Common myeloid progenitor, CD34-positive (primary cell): Measurements from ENCODE around the gene CCL21. TPM values are rescaled to one million over a fixed set of nuclear protein-coding genes. Genes with fewer than 3 reads are reported as not detected.
"Not testable (repeated sequence)": the region's sequence is repeated elsewhere in the genome, so short reads cannot be mapped to it uniquely, and the experiment has no call there.

ENCODE experiments used
- CTCF ChIA-PET: fragments of 350-600 bp; sonication (Branson Sonifier 250); formaldehyde crosslinking; loops from one replicate; lab custom pipeline; 2021; ENCODE audit warnings: antibody characterized with exemption; lab: Charles Lee
- POLR2A ChIA-PET: fragments of 350-600 bp; sonication (Branson Sonifier 250); formaldehyde crosslinking; loops from one replicate; lab custom pipeline; 2021; ENCODE audit warnings: antibody characterized with exemption; lab: Charles Lee
- DNase-seq, 3 donors: peaks; one replicate each; pipeline versions ENCODE4 v3.0.0 to v3.0.0-alpha.2; 2013
- H3K27ac ChIP-seq, 2 experiments: 1 replicate in 1 of 2; 2 replicates in 1 of 2; pipeline ENCODE4 v1.7.0; 2013; ENCODE audit warnings: inconsistent platforms in 2 of 2, low read length in 2 of 2, mild to moderate bottlenecking in 2 of 2, low read depth in 1 of 2, moderate library complexity in 1 of 2; ENCODE audit not compliant: severe bottlenecking in 2 of 2, insufficient read depth in 1 of 2, poor library complexity in 1 of 2
- H3K27me3 ChIP-seq, 5 experiments: replicated peaks in 2 of 5; 1 replicate in 3 of 5; 2 replicates in 2 of 5; pipeline versions ENCODE4 v1.6.1 to v1.7.0; 2013; ENCODE audit warnings: low read length in 4 of 5, mild to moderate bottlenecking in 2 of 5, moderate library complexity in 2 of 5, inconsistent platforms in 1 of 5; ENCODE audit not compliant: insufficient read depth in 5 of 5, control insufficient read depth in 4 of 5
- H3K36me3 ChIP-seq, 4 experiments: 1 replicate in 2 of 4; 2 replicates in 2 of 4; pipeline versions ENCODE4 v1.6.1 to v1.7.0; 2013; ENCODE audit warnings: low read length in 3 of 4, control low read depth in 1 of 4, mild to moderate bottlenecking in 1 of 4; ENCODE audit not compliant: control insufficient read depth in 4 of 4, insufficient read depth in 4 of 4
- H3K4me1 ChIP-seq, 4 experiments: 1 replicate in 3 of 4; 2 replicates in 1 of 4; pipeline versions ENCODE4 v1.6.1 to v1.7.1; 2013; ENCODE audit warnings: low read length in 3 of 4, mild to moderate bottlenecking in 3 of 4, control low read depth in 1 of 4, inconsistent platforms in 1 of 4, moderate library complexity in 1 of 4; ENCODE audit not compliant: control insufficient read depth in 4 of 4, insufficient read depth in 4 of 4; ENCODE audit errors: control extremely low read depth in 1 of 4
- H3K4me3 ChIP-seq, 7 experiments: 1 replicate in 4 of 7; 2 replicates in 3 of 7; pipeline versions ENCODE4 v1.5.1 to v1.7.0; 2013; ENCODE audit warnings: mild to moderate bottlenecking in 7 of 7, low read length in 6 of 7, moderate library complexity in 6 of 7, inconsistent platforms in 2 of 7, low read depth in 2 of 7, control low read depth in 1 of 7; ENCODE audit not compliant: insufficient read depth in 4 of 7, control insufficient read depth in 1 of 7; ENCODE audit errors: extremely low read depth in 1 of 7
- H3K9me3 ChIP-seq, 5 experiments: 1 replicate in 4 of 5; 2 replicates in 1 of 5; pipeline versions ENCODE4 v1.6.1 to v1.7.1; 2013; ENCODE audit warnings: low read length in 4 of 5, mild to moderate bottlenecking in 2 of 5, inconsistent platforms in 1 of 5, low read depth in 1 of 5, moderate library complexity in 1 of 5; ENCODE audit not compliant: control insufficient read depth in 4 of 5, insufficient read depth in 2 of 5; ENCODE audit errors: control extremely low read depth in 1 of 5
- WGBS: methylation state at CpG from one replicate; pipeline ENCODE4 v1.1.5; 2013; ENCODE audit not compliant: insufficient coverage; 5-methylcytosine and 5-hydroxymethylcytosine counted together
- polyA plus RNA-seq: library from polyadenylated mRNA; unstranded; fragments of 120-200 nt; gene quantifications from one replicate; pipeline ENCODE4 v1.2.1, GENCODE V29; 2013

The CCL21 gene
- polyA plus RNA-seq: not detected

DNA sequence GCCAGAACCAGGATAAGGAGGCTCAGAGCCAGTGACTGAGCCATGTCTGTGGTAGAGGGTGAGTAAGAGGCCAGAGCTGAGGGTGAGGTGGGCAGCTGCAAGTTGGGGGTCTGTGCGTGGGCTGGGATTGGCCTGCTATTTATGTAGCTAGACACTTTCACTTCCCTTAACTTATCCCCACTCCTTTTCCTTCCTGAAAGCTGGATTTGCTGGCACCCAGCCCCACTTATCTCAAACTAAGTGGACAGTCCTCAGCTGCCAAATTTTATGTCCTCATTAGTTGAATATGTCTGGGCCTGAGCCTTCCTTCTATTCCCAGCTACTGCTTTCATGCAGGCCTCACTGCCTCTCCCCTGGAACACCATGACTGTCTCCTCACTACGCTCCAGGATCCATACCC, at the start of gene CCL21:
Gene CCL21, minus strand, starts transcription at position 114 of the 400 bp plus-strand sequence. Its CDS starts 70 bp downstream, at position 44.
- no peaks in the 10 kb centered on the region for H3K36me3 ChIP-seq
- ChIA-PET CTCF (interaction anchor here (0.7 kb wide), 1 partner anchor 26 kb away, joined by 3 read pairs; no protein-coding TSS in a partner anchor), POLR2A (no interaction called here)
- H3K27me3 ChIP-seq: peaks cover 0 to 6% (median 4%) of the 10 kb centered on the region in 5 experiments
- no peak within 1 kb of the TSS for H3K4me3 ChIP-seq
- no CpG with 5 or more reads among the region's 2 CpGs for WGBS
- DNase-seq: no peak
- H3K9me3 ChIP-seq: no peaks in the 10 kb centered on the region
- no peak within 1 kb of the TSS for H3K27ac ChIP-seq
- no peaks in the 10 kb centered on the region for H3K4me1 ChIP-seq

DNA sequence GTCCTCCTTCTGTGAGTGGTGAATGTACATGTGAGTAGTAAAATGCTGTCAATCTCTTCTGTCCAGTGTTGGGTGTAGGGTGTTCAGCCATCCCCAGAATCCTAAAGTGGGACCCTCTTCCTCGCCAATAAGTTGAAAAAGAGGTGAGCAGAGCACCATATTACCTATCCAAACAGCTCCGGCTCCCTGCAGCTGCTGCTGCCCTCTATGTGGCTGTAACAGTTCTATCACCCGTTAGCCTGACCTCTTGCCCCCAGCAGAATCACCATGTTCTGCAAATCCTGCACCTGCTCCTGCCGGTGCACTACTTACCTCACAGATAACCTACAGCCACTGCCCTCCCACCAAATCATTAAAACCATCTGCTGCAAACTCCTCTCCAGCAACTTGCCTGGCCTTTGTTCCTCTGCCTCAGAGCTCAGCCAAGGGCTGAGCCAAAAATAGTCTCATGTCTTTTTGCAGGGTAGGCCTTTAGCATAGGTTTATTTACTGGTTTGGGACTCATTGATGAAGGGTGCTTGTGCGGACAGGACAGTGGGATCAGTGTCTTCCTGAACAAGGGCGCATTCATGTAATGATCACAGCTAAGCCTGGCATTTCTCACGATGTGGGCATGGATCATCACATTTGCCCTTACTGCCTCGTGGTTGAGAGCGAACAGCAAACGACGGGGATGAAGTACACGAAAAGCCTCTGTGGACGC, 49.6 kb upstream of the CCL21 start:
- DNase-seq: no peak
- no peak overlapping the region for H3K27ac ChIP-seq
- ChIA-PET CTCF (interaction anchor here (0.6 to 1.8 kb wide), 16 partner anchors 10 to 720 kb away, joined by 3 to 7 read pairs (median 4); no protein-coding TSS in a partner anchor), POLR2A (interaction anchor here (0.6 kb wide), 1 partner anchor 15 kb away, joined by 3 read pairs; no protein-coding TSS in a partner anchor)
- no peaks in the 10 kb centered on the region for H3K9me3 ChIP-seq
- H3K4me3 ChIP-seq: no peak overlapping the region
- no peaks in the 10 kb centered on the region for H3K4me1 ChIP-seq
- no peaks in the 10 kb centered on the region for H3K36me3 ChIP-seq
- WGBS: 94% methylated on average over 13 of the region's 13 CpGs
- peaks cover 0 to 14% (median 3%) of the 10 kb centered on the region in 5 experiments for H3K27me3 ChIP-seq

- H3K27ac ChIP-seq, POLR2A ChIA-PET, H3K4me3 ChIP-seq, H3K9me3 ChIP-seq, DNase-seq, H3K36me3 ChIP-seq, CTCF ChIA-PET, H3K4me1 ChIP-seq: not testable (repeated sequence)
- peaks cover 0 to 20% (median 2%) of the 10 kb centered on the region in 5 experiments for H3K27me3 ChIP-seq
- no CpG with 5 or more reads among the region's 2 CpGs for WGBS
Measured at GRCh38 chr9:34750320-34750719, 40.4 kb upstream of the CCL21 start.

DNA sequence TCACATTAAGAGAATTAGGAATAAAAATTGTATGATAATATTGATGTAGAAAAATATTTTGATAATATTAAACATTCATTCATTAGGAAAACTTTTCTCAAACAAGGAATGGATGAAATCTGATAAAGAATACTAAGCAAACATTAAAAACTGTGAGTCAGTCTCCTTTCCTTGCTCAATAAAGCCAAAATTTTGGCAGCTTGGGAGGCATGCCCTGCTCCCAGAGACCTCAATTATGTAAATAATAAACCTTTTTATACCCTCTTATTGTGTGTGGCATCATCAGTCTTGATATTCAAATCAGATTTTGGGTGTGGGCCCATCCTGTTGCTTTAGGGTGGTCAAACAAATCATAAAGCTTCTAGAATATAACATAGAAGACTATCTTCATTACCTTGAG, 36.6 kb upstream of the CCL21 start:
- Histone ChIP-seq H3K9me3 (peaks cover 0 to 6% (median 3%) of the 10 kb centered on the region in 5 experiments), H3K4me3 (no peak overlapping the region), H3K36me3 (no peaks in the 10 kb centered on the region), H3K4me1 (peaks cover 0 to 2% (median under 1%) of the 10 kb centered on the region in 4 experiments), H3K27ac (no peak overlapping the region), H3K27me3 (peaks cover 0 to 4% (median 1%) of the 10 kb centered on the region in 5 experiments)
- no peak for DNase-seq
- CTCF ChIA-PET: no interaction called here
- POLR2A ChIA-PET: no interaction called here

GRCh38 chr9:34744295-34745221, 34.6 kb upstream of the CCL21 start:
- ChIA-PET CTCF (interaction anchor here (0.6 to 1.6 kb wide), 2 partner anchors 14 to 552 kb away, joined by 4 to 6 read pairs; no protein-coding TSS in a partner anchor), POLR2A (interaction anchor here (0.6 kb wide), 1 partner anchor 16 kb away, joined by 3 read pairs; no protein-coding TSS in a partner anchor)
- H3K36me3 ChIP-seq: no peaks in the 10 kb centered on the region
- no peak overlapping the region for H3K27ac ChIP-seq
- H3K4me1 ChIP-seq: peaks cover 0 to 3% (median 1%) of the 10 kb centered on the region in 4 experiments
- 100% methylated on average over 1 of the region's 2 CpGs for WGBS
- no peak for DNase-seq
- peaks cover 0 to 6% (median 3%) of the 10 kb centered on the region in 5 experiments for H3K9me3 ChIP-seq
- no peak overlapping the region for H3K4me3 ChIP-seq
- H3K27me3 ChIP-seq: peaks cover 0 to 4% (median 1%) of the 10 kb centered on the region in 5 experiments

GRCh38 chr9:34742710-34743109, 32.8 kb upstream of the CCL21 start:
- WGBS: 100% methylated on average over 1 of the region's 2 CpGs

More at GRCh38 chr9:34742710-34743109, 32.8 kb upstream of the CCL21 start:
- DNase-seq: no peak
- peaks cover 0 to 3% (median 1%) of the 10 kb centered on the region in 4 experiments for H3K4me1 ChIP-seq
- peaks cover 0 to 4% (median 2%) of the 10 kb centered on the region in 5 experiments for H3K27me3 ChIP-seq
- H3K36me3 ChIP-seq: no peaks in the 10 kb centered on the region
- ChIA-PET CTCF (no interaction called here), POLR2A (no interaction called here)
- no peak overlapping the region for H3K27ac ChIP-seq
- H3K4me3 ChIP-seq: no peak overlapping the region
- H3K9me3 ChIP-seq: peaks cover 0 to 6% (median 3%) of the 10 kb centered on the region in 5 experiments
